ENCODE measurements around the gene PKN3.

DNA sequence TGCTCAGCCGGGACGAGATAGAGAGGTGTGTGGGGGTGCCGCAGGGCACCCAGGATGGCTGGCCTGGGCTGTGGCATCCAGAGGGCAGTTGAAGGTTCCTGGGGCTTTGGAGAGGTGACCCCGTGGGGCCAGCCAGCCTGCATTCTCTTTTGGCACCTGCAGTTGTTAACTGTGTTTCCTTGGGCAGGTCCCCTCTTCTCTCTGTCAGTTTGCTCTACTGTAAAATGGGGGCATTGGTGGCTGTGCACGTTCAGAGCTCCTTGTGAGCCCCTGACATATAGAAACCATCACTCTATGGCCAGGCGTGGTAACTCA, 13.1 kb downstream of the PKN3 start:
- TF ChIP-seq, protein P1, sequence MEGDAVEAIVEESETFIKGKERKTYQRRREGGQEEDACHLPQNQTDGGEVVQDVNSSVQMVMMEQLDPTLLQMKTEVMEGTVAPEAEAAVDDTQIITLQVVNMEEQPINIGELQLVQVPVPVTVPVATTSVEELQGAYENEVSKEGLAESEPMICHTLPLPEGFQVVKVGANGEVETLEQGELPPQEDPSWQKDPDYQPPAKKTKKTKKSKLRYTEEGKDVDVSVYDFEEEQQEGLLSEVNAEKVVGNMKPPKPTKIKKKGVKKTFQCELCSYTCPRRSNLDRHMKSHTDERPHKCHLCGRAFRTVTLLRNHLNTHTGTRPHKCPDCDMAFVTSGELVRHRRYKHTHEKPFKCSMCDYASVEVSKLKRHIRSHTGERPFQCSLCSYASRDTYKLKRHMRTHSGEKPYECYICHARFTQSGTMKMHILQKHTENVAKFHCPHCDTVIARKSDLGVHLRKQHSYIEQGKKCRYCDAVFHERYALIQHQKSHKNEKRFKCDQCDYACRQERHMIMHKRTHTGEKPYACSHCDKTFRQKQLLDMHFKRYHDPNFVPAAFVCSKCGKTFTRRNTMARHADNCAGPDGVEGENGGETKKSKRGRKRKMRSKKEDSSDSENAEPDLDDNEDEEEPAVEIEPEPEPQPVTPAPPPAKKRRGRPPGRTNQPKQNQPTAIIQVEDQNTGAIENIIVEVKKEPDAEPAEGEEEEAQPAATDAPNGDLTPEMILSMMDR (optimal IDR thresholded peaks at IDR 0.05 in 1 of 3, IDR thresholded peaks at IDR 0.05 in 1 of 3, conservative IDR thresholded peaks at IDR 0.05 in 1 of 3; ENCODE audit: extremely low read depth in 1 of 3, insufficient read depth in 2 of 3, low read length in 3 of 3), result no peak
- TF ChIP-seq EZH2 (IDR thresholded peaks at IDR 0.05; ENCODE audit: low read length), result no peak
